Urothelium cell line (cell line): ENCODE measurements around the gene CDON.
"Not testable (repeated sequence)": the region's sequence is repeated elsewhere in the genome, so short reads cannot be mapped to it uniquely, and the experiment has no call there.

Experiments used
- DNase-seq: peaks from one replicate; pipeline ENCODE4 v3.0.0; 2011; ENCODE audit warnings: low spot score, mixed read lengths
- FAIRE-seq: peaks from 2 replicates; lab custom pipeline; 2011; peaks lifted over from hg19 to GRCh38; lab: Jason Lieb, UNC

The CDON gene

DNA sequence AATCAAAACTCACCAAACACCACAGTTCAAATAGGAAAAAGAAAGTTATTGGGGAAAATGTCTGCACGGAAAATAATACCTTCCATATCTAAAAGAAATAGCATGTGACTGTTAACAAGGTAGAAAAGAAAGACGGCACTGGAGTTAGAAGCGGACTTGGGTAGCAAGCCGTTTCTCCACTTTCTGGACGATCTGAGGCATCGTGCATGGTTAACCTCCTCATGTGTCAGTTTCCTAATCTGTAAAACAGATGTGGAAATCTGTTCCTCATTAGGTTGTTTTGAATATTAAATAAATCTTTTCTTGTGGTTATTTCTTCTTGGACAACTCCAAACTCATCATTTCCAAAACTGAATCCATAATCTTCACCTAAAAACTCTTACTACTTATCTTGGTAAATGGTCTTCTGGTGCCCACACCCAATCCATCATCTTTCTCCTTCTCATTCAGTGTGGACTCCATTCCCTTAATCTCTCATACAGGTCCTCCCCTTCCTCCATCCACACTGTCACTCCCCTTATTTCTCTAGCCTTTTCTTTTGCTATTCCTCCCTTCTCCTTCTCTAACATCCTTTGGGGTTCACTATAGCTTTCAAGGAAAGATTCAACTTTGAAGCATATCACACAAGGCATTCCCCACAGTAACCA lies 63.3 kb downstream of the CDON start:
- FAIRE-seq, result no peak

DNA sequence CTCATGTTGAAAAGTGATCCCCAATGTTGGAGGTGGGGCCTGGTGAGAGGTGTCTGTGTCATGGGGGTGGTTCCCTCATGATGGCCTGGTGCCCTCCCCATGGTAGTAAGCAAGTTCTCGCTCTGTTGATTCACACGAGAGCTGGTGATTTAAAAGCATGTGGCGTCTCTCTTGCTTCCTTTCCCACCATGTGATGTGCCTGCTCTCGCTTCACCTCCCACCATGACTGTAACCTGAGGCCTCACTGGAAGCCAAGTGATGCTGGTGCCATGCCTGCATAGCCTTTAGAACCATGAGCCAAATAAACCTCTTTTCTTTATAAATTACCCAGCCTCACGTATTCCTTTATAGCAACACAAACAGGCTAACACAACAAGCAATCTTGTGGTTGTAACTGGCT lies 64.4 kb downstream of the CDON start:
- DNase-seq (no peak), FAIRE-seq (no peak)

More for the DNA sequence above, 63.3 kb downstream of the CDON start:
- DNase-seq, result no peak

DNA sequence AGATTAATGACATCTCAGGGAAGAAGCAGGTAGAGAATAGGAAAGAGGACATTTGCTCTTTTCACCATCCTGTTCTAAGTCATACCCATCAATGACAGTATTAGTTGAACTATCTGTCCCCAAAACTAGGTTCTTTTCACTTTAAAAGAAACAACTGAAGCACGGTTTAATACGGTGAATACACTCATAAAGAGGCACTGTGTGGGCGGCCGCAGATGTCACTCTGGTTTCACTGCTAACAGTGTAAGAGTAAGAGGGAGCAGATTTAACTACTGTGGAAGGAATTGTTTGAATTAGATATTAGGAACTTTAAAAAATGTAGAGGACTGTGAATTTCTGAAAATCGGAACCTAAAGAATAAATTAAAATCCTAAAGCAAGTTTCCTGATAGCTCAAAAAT lies 67.4 kb downstream of the CDON start:
- FAIRE-seq, result no peak
- DNase-seq, result no peak

DNA sequence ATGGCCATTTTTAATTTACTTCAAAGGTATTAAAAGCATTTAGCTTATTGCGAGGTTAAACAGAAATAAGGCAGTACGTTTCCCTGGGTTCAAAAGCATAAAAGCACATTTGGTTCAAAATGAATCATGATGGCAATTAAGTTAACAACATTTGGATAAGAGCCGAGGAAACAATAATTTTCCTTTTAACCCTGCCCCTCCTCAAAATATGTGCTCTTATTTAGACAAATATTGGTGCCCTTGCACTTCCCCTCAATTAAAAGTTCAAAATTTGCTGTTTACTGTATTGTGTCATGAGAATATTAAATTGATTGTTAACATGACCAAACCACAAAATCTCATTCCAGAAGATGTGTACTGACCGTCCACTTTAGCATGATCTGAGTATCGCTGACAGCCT lies 68.2 kb downstream of the CDON start:
- FAIRE-seq, result no peak

DNA sequence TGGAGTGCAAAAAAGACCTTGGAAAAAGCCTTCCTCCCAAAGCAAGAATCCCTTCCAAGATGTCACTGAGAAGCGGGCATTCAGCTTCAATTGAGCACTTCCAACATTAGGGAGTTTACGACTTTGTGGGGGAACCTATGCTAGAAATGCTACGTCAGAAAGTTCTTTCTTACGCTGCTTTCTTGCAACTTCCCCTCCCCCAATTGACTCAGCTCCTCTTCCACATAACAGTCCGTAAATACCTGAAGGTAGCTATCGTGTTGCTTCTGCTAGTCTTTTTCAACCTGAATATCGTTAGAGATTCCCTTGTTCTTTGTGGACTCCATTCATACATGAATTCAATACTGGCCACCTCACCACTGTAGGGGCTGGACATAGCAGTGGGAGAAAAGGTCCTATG lies 69.8 kb downstream of the CDON start:
- DNase-seq (no peak), FAIRE-seq (no peak)

More for the DNA sequence above, 68.2 kb downstream of the CDON start:
- DNase-seq, result no peak

DNA sequence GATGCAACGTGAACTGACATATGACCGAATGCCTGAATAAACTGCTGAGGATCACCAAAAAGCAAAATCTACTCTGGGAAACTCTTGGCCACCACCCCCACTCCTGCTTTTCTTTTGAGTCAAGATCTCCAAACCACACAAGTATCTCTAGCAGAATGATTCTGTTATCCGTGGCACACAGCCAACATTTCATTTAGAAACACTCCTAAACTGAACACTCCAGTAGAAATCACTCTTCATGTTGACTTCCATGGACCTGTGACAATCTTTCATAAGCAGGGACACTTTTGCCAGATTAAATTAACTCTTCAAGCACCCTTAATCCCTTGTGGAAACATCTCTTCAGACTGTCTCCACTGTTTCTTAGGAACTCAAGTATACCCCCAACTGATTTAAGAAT lies 72.4 kb downstream of the CDON start:
- DNase-seq (no peak), FAIRE-seq (no peak)

DNA sequence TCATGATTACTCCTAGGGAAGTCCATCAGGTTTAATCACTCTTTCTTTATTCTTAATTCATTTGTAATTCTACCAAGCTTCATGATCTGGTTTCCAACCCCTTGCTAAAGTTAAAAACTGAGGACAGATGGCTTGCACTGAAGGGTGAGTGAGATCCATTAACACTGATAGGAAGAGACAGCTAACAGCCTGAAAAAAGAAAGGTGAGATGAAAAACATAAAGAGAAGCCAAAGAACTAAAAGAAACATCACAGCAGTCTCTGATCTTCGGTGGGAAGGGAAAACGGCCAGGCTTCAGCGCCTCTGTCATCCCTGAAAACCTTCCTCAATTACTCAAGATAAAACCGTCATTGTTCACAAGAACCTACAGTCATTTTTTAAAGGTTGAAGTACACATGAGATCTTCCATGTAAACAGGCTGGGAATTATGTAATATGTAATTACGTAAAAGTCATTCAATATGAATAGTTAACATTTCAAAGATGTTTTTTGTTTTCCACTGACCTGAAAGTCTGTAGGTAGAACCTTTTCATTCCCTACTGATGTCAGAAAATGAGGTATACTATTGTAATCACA lies 75.5 kb downstream of the CDON start:
- FAIRE-seq, result no peak

DNA sequence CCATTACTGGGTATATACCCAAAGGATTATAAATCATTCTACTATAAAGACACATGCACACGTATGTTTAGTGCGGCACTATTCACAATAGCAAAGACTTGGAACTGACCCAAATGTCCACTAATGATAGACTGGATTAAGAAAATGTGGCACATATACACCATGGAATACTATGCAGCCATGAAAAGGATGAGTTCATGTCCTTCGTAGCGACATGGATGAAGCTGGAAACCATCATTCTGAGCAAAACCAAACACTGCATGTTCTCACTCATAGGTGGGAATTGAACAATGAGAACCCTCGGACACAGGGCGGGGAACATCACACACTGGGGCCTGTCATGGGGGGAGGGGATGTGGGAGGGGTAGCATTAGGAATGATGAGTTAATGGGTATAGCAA lies 76.7 kb downstream of the CDON start:
- not testable (repeated sequence) for FAIRE-seq, DNase-seq

More for the DNA sequence above, 75.5 kb downstream of the CDON start:
- no peak for DNase-seq

DNA sequence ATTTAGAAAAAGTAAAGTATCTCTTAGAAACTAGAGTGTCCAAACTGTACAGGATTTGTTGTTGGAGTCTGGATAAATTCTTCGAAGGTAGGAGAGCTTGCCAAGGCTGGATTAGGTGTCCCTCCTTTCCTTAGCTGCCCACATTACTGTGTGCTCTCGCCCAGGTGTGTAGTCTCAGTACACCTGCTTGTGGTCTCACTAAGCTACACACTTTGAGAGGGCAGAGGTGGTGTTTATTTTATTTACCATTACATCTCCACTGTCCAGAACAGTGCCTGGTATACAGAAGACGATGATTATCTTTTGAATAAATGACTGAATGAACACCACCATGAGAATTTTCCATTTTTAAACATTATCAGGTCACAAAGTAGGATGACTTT lies 80.3 kb downstream of the CDON start:
- FAIRE-seq (no peak), DNase-seq (no peak)

DNA sequence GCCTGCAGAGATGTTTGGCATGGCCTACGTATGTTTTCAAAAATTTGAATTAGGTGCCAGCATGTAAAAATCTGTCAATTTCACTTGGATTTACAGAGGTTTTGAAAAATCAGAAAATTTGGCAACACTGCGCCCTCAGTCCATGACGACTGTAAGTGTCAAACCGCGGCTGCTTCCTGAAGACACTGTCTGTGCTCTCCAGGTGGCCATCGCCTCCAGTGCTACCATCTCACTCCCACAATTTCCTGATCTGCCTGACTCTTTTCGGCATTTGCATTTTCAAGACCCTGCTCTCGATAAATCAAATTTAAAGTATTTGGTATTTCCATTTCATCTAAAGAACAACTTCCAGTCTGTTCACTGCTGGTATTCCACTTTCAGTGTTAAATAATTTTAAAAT lies 82.2 kb downstream of the CDON start:
- no peak for DNase-seq

DNA sequence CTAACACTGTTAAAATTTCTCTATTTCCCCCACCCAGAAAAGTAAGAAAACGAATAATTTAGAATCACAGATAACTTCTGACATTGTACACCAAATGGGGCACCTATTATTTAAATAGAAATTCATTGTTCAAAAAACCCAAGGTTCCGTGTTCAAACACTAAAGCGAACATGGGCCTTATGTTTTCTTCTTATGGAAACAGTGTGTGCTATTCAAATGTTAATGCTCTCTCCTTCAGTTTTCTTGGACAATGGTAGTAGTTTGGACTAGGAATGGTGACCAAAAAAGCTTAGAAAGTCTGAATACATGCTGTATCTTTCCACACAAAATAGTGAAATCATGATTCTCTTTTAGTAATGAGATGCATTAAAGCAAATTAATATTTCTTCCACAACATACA lies 83.2 kb downstream of the CDON start:
- DNase-seq (no peak), FAIRE-seq (no peak)

More for the DNA sequence above, 82.2 kb downstream of the CDON start:
- no peak for FAIRE-seq

DNA sequence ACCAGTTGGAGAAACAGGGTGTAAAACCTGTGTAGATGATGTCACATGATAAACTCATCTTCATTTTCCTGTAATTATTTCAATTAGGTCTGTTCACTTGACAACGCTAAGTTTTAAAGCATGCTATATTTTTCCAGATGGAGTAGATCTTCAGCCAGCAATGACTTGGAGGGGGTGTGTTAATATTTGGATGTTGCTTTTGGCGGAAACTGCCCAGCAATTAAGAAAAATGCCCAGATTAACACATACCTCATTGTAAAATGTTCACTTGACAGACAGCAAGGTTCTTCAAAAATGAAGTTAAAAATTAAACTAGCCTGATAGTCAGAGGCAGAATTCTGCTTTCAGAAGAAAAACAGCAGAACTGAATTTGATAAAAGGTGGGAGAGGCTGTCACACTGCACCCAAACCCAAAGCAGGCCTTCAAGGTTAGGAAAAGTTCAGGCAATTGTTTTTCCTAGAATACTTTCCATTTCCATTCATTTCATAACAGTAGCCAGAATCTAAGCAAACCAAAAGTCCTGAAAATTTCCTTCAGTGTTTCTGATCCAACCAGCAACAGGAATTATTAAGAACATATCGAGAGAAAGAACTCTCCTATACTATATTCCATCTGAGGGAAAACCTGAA lies 83.8 kb downstream of the CDON start:
- DNase-seq (no peak), FAIRE-seq (no peak)

DNA sequence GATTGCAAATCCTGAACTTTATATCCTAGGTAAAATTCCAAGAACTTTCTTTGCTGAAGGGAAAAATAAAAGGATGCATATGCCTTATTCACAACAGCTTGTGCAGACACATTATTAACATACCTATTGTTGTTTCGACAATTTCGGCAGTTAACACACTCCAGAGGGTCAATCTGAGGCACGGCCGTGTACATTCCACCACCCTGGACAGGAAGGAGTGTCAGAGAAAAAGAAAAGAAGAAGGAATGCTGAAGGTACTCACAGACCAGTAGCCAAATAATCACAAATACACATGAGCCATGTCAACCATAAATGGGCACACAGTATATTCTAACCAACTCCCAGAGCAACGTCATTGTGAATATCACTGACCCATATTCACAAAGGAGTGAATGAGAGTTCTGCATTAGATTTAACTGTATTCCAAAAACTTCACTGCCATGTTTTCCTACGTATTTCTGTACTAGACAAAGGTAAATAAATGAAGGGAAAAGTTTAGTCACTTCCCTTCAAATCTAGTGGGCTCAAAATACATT lies 84.4 kb downstream of the CDON start:
- no peak for FAIRE-seq
- DNase-seq, result no peak

DNA sequence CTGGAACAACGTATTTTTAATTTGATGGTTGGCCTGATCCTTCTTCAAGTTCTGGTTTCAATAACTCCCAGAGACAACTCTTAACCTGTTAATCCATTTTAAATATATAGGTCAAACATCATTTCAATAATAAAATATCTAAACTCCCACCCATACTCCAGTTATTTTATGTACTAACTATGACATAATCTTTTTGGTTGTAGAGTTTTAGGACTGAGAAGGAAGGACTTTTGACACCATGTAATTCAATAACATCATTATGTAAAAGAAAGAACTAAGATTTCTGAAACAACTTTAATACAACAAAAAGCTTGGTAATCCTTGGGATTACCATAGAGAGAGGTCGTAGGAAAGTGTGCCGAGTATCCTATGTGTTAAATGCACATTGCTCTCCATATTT lies 85.3 kb downstream of the CDON start:
- DNase-seq (no peak), FAIRE-seq (no peak)

DNA sequence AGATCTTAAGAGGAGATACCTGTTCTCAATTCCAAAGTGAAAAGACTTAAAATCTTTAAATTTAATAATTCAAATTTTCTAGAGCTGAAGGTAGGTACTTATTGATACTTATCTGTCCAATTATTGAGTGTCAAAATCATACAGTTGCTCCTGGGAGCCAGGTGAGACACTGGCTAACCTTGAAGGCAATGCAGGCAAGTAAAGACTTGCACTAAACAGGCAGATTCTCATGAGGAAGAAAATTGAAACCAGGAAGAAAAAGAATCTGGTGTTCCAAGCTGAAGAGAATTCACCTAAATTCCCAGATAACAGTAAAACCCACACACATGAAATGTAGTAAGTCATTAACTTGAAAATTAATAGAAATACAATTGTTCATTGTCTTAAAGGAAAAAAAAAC lies 86.5 kb downstream of the CDON start:
- no peak for FAIRE-seq

DNA sequence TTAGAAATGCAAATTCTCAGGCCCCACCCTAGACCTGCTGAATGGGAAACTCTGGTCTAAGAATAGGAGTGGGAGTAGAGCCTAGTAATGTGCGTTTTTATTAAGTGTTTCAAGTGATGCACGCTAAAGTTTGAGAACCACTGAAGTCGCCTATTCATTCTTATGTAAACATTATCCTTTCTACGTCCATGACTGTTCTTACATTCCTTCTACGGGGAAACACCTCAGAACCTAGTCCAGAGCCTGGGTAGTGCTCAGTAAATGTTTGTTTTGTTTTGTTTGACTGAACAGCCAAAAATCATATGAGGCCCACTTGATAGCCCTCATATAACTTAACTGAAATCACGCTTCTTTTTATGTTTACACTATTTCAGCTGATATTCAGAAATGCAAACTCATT lies 87.0 kb downstream of the CDON start:
- FAIRE-seq (no peak), DNase-seq (no peak)

More for the DNA sequence above, 86.5 kb downstream of the CDON start:
- no peak for DNase-seq

DNA sequence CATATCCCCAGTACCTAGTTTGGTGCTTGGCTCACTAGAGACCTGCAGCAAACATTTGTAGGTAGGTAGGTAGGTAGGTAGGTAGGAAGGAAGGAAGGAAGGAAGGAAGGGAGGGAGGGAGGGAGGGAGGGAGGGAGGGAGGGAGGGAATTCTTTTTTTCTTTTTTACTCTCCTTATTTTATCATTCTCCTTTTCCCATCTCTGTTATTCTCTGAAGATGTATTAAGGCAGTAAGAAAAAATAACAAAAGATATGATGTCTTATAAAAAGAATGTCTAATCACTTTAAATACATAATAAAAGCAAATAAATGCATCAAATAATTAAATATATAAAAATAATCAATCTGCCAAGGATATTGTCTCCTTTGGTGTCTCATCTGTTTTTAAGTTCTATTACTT lies 88.4 kb downstream of the CDON start:
- no peak for FAIRE-seq
- no peak for DNase-seq

DNA sequence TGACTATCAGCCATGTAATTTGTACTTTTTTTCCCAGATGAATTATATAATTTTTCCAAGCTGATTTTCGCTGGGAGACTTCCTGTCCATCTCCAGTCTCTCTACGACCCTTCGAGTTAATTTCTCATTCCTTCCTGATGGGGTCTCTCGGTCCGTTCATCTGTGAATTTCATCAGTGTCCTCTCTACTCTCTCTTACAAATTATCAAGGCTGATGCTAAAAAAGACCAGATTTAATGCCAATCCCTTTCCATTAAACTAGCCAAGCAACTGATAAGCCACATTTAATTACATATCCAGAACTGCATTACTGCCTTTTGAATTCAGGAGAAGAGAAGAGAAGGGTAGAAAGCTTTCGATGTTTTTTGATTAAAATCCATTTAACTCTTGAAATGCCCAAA lies 91.0 kb downstream of the CDON start:
- FAIRE-seq (no peak), DNase-seq (no peak)

DNA sequence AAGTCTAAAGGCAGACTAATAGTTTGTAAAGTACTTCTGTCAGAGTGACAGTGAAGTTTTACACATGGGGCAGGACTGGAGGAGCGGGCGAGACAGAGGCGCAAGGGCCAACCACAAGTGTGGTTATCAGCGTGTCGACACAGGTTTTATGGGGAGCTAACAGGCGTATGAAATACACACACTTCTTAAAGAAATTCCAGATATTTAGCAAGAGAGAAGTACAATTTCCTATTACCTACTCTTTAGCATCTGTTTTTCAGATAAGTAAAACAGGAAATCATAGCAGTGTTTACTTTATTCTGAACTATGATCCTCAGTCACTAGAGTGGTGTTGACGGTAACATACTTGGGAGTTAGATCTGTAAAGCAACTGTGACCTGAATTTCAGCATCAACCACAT lies 94.3 kb downstream of the CDON start:
- FAIRE-seq (no peak), DNase-seq (no peak)

DNA sequence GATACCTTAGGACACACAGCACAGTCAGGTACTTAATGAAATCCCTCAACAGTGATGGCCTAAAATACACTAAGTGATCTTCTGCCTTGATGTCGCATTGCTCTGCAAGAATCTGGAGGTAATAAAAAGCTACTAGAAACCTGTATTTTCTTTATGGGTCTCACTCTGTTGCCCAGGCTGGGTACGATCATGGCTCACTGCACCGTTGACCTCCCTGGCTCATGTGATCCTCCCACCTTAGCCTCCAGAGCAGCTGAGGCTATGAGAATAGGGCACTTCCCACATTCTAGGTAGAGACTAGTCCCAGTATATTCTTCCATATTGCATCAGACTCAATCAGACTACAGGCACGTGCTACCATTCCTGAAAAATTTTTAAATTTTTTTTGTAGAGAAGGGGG lies 95.2 kb downstream of the CDON start:
- FAIRE-seq, result no peak
- DNase-seq, result no peak

DNA sequence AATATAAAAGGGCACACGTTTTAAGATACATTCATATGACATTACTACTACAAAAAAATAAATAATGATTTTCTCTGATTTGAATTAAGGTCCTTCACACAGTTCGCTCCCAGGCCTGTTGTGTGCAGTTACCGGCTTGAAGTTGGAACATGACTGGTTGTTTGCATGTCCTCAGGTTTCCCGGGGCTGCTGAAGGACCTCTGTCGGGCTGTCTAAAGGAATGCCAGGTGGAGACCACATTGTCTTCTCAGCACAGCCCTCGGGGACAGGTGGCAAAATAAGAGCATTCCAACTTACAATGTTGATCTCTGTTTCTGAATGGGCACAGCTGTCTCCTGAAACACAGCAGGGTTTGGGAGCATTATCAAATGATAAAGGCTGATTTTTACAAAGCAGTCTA lies 101.9 kb downstream of the CDON start:
- FAIRE-seq (no peak), DNase-seq (no peak)

DNA sequence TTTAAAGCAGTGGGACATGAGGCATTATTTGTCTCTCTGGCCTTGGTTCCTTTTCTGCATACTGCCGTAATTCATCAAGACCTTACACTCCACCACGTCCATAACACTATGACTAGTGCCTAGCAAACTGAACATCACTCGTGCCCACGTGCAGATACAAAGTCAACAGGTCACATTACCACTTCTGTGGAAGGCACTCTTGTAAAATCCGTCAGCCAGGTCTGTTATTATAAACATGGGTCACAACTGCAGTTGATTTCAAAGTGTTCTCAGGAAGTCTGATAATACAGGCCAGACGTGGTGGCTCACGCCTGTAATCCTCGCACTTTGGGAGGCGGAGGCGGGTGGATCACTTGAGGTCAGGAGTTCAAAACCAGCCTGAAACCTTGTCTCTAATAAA lies 102.7 kb downstream of the CDON start:
- DNase-seq, result no peak
- FAIRE-seq, result no peak
